Skeletal muscle satellite cell (primary cell): ENCODE results near the gene TXNRD1.

ENCODE experiments used
- H3K27me3 ChIP-seq: 2 replicates; pipeline ENCODE4 v1.7.0; 2013; ENCODE audit warnings: low read length; ENCODE audit not compliant: control insufficient read depth, insufficient read depth
- H3K36me3 ChIP-seq: 2 replicates; pipeline ENCODE4 v1.7.0; 2013; ENCODE audit warnings: mild to moderate bottlenecking, control low read depth, low read length; ENCODE audit not compliant: insufficient read depth
- H3K4me1 ChIP-seq: 2 replicates; pipeline ENCODE4 v1.7.0; 2013; ENCODE audit warnings: low read length; ENCODE audit not compliant: control insufficient read depth, insufficient read depth
- H3K4me2 ChIP-seq: 2 replicates; pipeline ENCODE4 v1.7.0; 2013; ENCODE audit warnings: mild to moderate bottlenecking, low read length
- H3K4me3 ChIP-seq: 2 replicates; pipeline ENCODE4 v1.7.0; 2013; ENCODE audit warnings: low read length
- H3K9ac ChIP-seq: 2 replicates; pipeline ENCODE4 v1.7.0; 2013; ENCODE audit warnings: mild to moderate bottlenecking, low read depth, low read length, moderate library complexity
- H3K9me3 ChIP-seq: replicated peaks from 2 replicates; pipeline ENCODE4 v1.7.0; 2013; ENCODE audit warnings: mild to moderate bottlenecking, control low read depth, low read length

Gene TXNRD1

GRCh38 chr12:104359216-104359615, 143.6 kb downstream of the TXNRD1 start:
- no peaks in the 10 kb centered on the region for H3K27me3 ChIP-seq
- H3K4me2 ChIP-seq: no peak overlapping the region
- H3K9me3 ChIP-seq: peaks cover 3% of the 10 kb centered on the region
- no peak overlapping the region for H3K4me3 ChIP-seq
- H3K36me3 ChIP-seq: peaks cover 12% of the 10 kb centered on the region
- H3K4me1 ChIP-seq: no peaks in the 10 kb centered on the region
- no peak overlapping the region for H3K9ac ChIP-seq

GRCh38 chr12:104360157-104360556, 144.6 kb downstream of the TXNRD1 start:
- Histone ChIP-seq H3K9me3 (peaks cover 3% of the 10 kb centered on the region), H3K4me2 (no peak overlapping the region), H3K4me1 (no peaks in the 10 kb centered on the region), H3K27me3 (no peaks in the 10 kb centered on the region), H3K36me3 (peaks cover 2% of the 10 kb centered on the region), H3K9ac (no peak overlapping the region), H3K4me3 (no peak overlapping the region)

- no peaks in the 10 kb centered on the region for H3K4me1 ChIP-seq
- H3K27me3 ChIP-seq: no peaks in the 10 kb centered on the region
- no peaks in the 10 kb centered on the region for H3K36me3 ChIP-seq
- peaks cover 3% of the 10 kb centered on the region for H3K9me3 ChIP-seq
- no peak overlapping the region for H3K4me2 ChIP-seq
- H3K4me3 ChIP-seq: no peak overlapping the region
- no peak overlapping the region for H3K9ac ChIP-seq
Measured at GRCh38 chr12:104360983-104361707, 145.6 kb downstream of the TXNRD1 start.

GRCh38 chr12:104365921-104366410, 150.4 kb downstream of the TXNRD1 start:
- no peaks in the 10 kb centered on the region for H3K36me3 ChIP-seq
- peaks cover 3% of the 10 kb centered on the region for H3K4me1 ChIP-seq
- H3K4me3 ChIP-seq: no peak overlapping the region
- H3K9ac ChIP-seq: no peak overlapping the region
- H3K9me3 ChIP-seq: peaks cover 6% of the 10 kb centered on the region
- H3K4me2 ChIP-seq: no peak overlapping the region
- no peaks in the 10 kb centered on the region for H3K27me3 ChIP-seq

- Histone ChIP-seq H3K36me3 (no peaks in the 10 kb centered on the region), H3K4me2 (no peak overlapping the region), H3K9me3 (peaks cover 6% of the 10 kb centered on the region), H3K27me3 (no peaks in the 10 kb centered on the region), H3K9ac (no peak overlapping the region), H3K4me1 (peaks cover 17% of the 10 kb centered on the region), H3K4me3 (no peak overlapping the region)
Measured at GRCh38 chr12:104369708-104370107, 154.1 kb downstream of the TXNRD1 start.

- Histone ChIP-seq H3K9me3 (peaks cover 6% of the 10 kb centered on the region), H3K9ac (no peak overlapping the region), H3K4me2 (no peak overlapping the region), H3K36me3 (no peaks in the 10 kb centered on the region), H3K4me3 (no peak overlapping the region), H3K27me3 (no peaks in the 10 kb centered on the region), H3K4me1 (peaks cover 17% of the 10 kb centered on the region)
Measured at GRCh38 chr12:104371043-104371870, 155.7 kb downstream of the TXNRD1 start.

- Histone ChIP-seq H3K9me3 (peaks cover 6% of the 10 kb centered on the region), H3K36me3 (no peaks in the 10 kb centered on the region), H3K4me2 (no peak overlapping the region), H3K4me1 (peaks cover 25% of the 10 kb centered on the region), H3K4me3 (no peak overlapping the region), H3K9ac (no peak overlapping the region), H3K27me3 (no peaks in the 10 kb centered on the region)
Measured at GRCh38 chr12:104372061-104372720, 156.6 kb downstream of the TXNRD1 start.

GRCh38 chr12:104372721-104373335, 157.2 kb downstream of the TXNRD1 start:
- Histone ChIP-seq H3K4me1 (peaks cover 27% of the 10 kb centered on the region), H3K9me3 (peaks cover 6% of the 10 kb centered on the region), H3K4me2 (no peak overlapping the region), H3K36me3 (no peaks in the 10 kb centered on the region), H3K4me3 (no peak overlapping the region), H3K27me3 (no peaks in the 10 kb centered on the region), H3K9ac (no peak overlapping the region)

- Histone ChIP-seq H3K27me3 (peaks cover 3% of the 10 kb centered on the region), H3K4me3 (no peak overlapping the region), H3K4me2 (no peak overlapping the region), H3K36me3 (no peaks in the 10 kb centered on the region), H3K4me1 (peaks cover 27% of the 10 kb centered on the region), H3K9me3 (peaks cover 6% of the 10 kb centered on the region), H3K9ac (no peak overlapping the region)
Measured at GRCh38 chr12:104374071-104374470, 158.5 kb downstream of the TXNRD1 start.

GRCh38 chr12:104374806-104375205, 159.2 kb downstream of the TXNRD1 start:
- Histone ChIP-seq H3K36me3 (no peaks in the 10 kb centered on the region), H3K9ac (no peak overlapping the region), H3K4me1 (peaks cover 27% of the 10 kb centered on the region), H3K27me3 (peaks cover 3% of the 10 kb centered on the region), H3K4me3 (no peak overlapping the region), H3K4me2 (no peak overlapping the region), H3K9me3 (peaks cover under 1% of the 10 kb centered on the region)

- no peak overlapping the region for H3K4me2 ChIP-seq
- no peak overlapping the region for H3K9ac ChIP-seq
- H3K4me3 ChIP-seq: no peak overlapping the region
- H3K36me3 ChIP-seq: no peaks in the 10 kb centered on the region
- H3K4me1 ChIP-seq: peaks cover 26% of the 10 kb centered on the region
- H3K27me3 ChIP-seq: peaks cover 3% of the 10 kb centered on the region
- H3K9me3 ChIP-seq: no peaks in the 10 kb centered on the region
Measured at GRCh38 chr12:104375775-104376174, 160.2 kb downstream of the TXNRD1 start.
